Thymus (tissue), 11 donors: ENCODE results near the gene HPS3. TPM values are rescaled to one million over a fixed set of nuclear protein-coding genes. Genes with fewer than 3 reads are reported as not detected.

ENCODE experiments used
- DNase-seq, 9 donors: peaks; one replicate each; pipeline ENCODE4 v3.0.0-alpha.2; 2013; ENCODE audit warnings: low spot score in 9 of 9, low read depth in 6 of 9, missing footprints in 1 of 9
- H3K27ac ChIP-seq, 2 donors: one replicate each; pipeline ENCODE4 v1.5.1; 2013; ENCODE audit warnings: control low read depth in 1 of 2, low read depth in 1 of 2, low read length in 1 of 2, mild to moderate bottlenecking in 1 of 2, moderate library complexity in 1 of 2
- H3K27me3 ChIP-seq, 2 donors: one replicate each; pipeline ENCODE4 v1.5.1; 2013; ENCODE audit warnings: low read length in 1 of 2; ENCODE audit not compliant: control insufficient read depth in 2 of 2, insufficient read depth in 1 of 2
- H3K36me3 ChIP-seq, 2 donors: one replicate each; pipeline ENCODE4 v1.5.1; 2013; ENCODE audit warnings: low read length in 1 of 2, mild to moderate bottlenecking in 1 of 2, moderate library complexity in 1 of 2; ENCODE audit not compliant: control insufficient read depth in 2 of 2, insufficient read depth in 2 of 2
- H3K4me1 ChIP-seq, 2 donors: one replicate each; pipeline ENCODE4 v1.5.1; 2013; ENCODE audit warnings: low read length in 2 of 2; ENCODE audit not compliant: control insufficient read depth in 2 of 2, insufficient read depth in 2 of 2
- H3K4me3 ChIP-seq, 2 donors: one replicate each; pipeline ENCODE4 v1.5.1; 2013; ENCODE audit warnings: low read length in 2 of 2, control low read depth in 1 of 2, mild to moderate bottlenecking in 1 of 2
- H3K9me3 ChIP-seq, 2 donors: one replicate each; pipeline ENCODE4 v1.5.1; 2013; ENCODE audit warnings: low read length in 1 of 2, mild to moderate bottlenecking in 1 of 2; ENCODE audit not compliant: control insufficient read depth in 2 of 2, insufficient read depth in 1 of 2
- WGBS: extraction: QIAGEN DNeasy Blood & Tissue Kit; methylation state at CpG from one replicate; pipeline ENCODE4 v1.1.7; 2013; 5-methylcytosine and 5-hydroxymethylcytosine counted together
- polyA plus RNA-seq: library from polyadenylated mRNA; stranded (reverse); fragments of 200-250 nt; gene quantifications from one replicate; pipeline ENCODE4 v1.2.3, GENCODE V29; 2013
- total RNA-seq: library from RNA; stranded (reverse); fragments of 120-200 nt; gene quantifications from one replicate; pipeline ENCODE4 v1.2.4, GENCODE V29; 2013
- donor health status: healthy.

Gene HPS3
- total and polyA plus RNA-seq, 2 donors, result 17.7 to 26.3 TPM

GRCh38 chr3:149114458-149114857 lies 15.0 kb upstream of the HPS3 start:
- H3K27me3 ChIP-seq, result no peaks in the 10 kb centered on the region
- no peaks in the 10 kb centered on the region for H3K36me3 ChIP-seq
- WGBS, result 98% methylated on average over 1 of the region's 1 CpG
- H3K4me1 ChIP-seq, result no peaks in the 10 kb centered on the region
- H3K9me3 ChIP-seq, result no peaks in the 10 kb centered on the region
- H3K4me3 ChIP-seq, result no peak overlapping the region
- no peak overlapping the region for H3K27ac ChIP-seq
- no peak for DNase-seq

- Histone ChIP-seq H3K27me3 (no peaks in the 10 kb centered on the region), H3K9me3 (no peaks in the 10 kb centered on the region), H3K36me3 (no peaks in the 10 kb centered on the region), H3K4me3 (no peak overlapping the region), H3K4me1 (no peaks in the 10 kb centered on the region), H3K27ac (no peak overlapping the region)
- DNase-seq, result no peak
- WGBS, result 94% methylated on average over 5 of the region's 5 CpGs
Observed at GRCh38 chr3:149115114-149115513, 14.3 kb upstream of the HPS3 start.

- Histone ChIP-seq H3K9me3 (no peaks in the 10 kb centered on the region), H3K27me3 (no peaks in the 10 kb centered on the region), H3K4me1 (no peaks in the 10 kb centered on the region), H3K4me3 (no peak overlapping the region), H3K36me3 (no peaks in the 10 kb centered on the region), H3K27ac (no peak overlapping the region)
- WGBS, result 97% methylated on average over 9 of the region's 9 CpGs
- no peak for DNase-seq
Observed at GRCh38 chr3:149118724-149119123, 10.7 kb upstream of the HPS3 start.

- no peak for DNase-seq
Observed at GRCh38 chr3:149119466-149119865, 10.0 kb upstream of the HPS3 start.

GRCh38 chr3:149120051-149120972 lies 9.1 kb upstream of the HPS3 start:
- no peaks in the 10 kb centered on the region for H3K9me3 ChIP-seq
- H3K4me1 ChIP-seq, result no peaks in the 10 kb centered on the region
- no peak overlapping the region for H3K27ac ChIP-seq
- H3K27me3 ChIP-seq, result no peaks in the 10 kb centered on the region
- peak; percentile 13 to 82 (median 60) for DNase-seq
- WGBS, result 22% methylated on average over 7 of the region's 7 CpGs
- H3K36me3 ChIP-seq, result no peaks in the 10 kb centered on the region
- H3K4me3 ChIP-seq, result no peak overlapping the region

More at GRCh38 chr3:149119466-149119865, 10.0 kb upstream of the HPS3 start:
- H3K27me3 ChIP-seq, result no peaks in the 10 kb centered on the region
- WGBS, result 97% methylated on average over 1 of the region's 1 CpG
- no peak overlapping the region for H3K4me3 ChIP-seq
- no peak overlapping the region for H3K27ac ChIP-seq
- no peaks in the 10 kb centered on the region for H3K36me3 ChIP-seq
- no peaks in the 10 kb centered on the region for H3K4me1 ChIP-seq
- no peaks in the 10 kb centered on the region for H3K9me3 ChIP-seq

- no peaks in the 10 kb centered on the region for H3K9me3 ChIP-seq
- no peaks in the 10 kb centered on the region for H3K27me3 ChIP-seq
- no peaks in the 10 kb centered on the region for H3K36me3 ChIP-seq
- WGBS, result 77% methylated on average over 4 of the region's 4 CpGs
- no peak for DNase-seq
- H3K27ac ChIP-seq, result no peak overlapping the region
- H3K4me1 ChIP-seq, result no peaks in the 10 kb centered on the region
- no peak overlapping the region for H3K4me3 ChIP-seq
Observed at GRCh38 chr3:149122721-149123578, 6.5 kb upstream of the HPS3 start.

GRCh38 chr3:149128821-149129220 lies 617 bp upstream of the HPS3 start:
- no peaks in the 10 kb centered on the region for H3K9me3 ChIP-seq
- no peak overlapping the region for H3K27ac ChIP-seq
- H3K4me3 ChIP-seq, result peak overlapping the region; percentile 77 to 93
- H3K4me1 ChIP-seq, result peaks cover 20 to 24% of the 10 kb centered on the region in 2 donors
- 25% methylated on average over 4 of the region's 4 CpGs for WGBS
- no peaks in the 10 kb centered on the region for H3K36me3 ChIP-seq
- no peaks in the 10 kb centered on the region for H3K27me3 ChIP-seq
- no peak for DNase-seq

- 90% methylated on average over 4 of the region's 4 CpGs for WGBS
- peaks cover 0 to 4% of the 10 kb centered on the region in 2 donors for H3K36me3 ChIP-seq
- DNase-seq, result no peak
- peak overlapping the region in 1 of 2 donors; percentile 5 for H3K4me3 ChIP-seq
- peak overlapping the region in 1 of 2 donors; percentile 34 for H3K27ac ChIP-seq
- H3K4me1 ChIP-seq, result peaks cover 20 to 24% of the 10 kb centered on the region in 2 donors
- H3K27me3 ChIP-seq, result no peaks in the 10 kb centered on the region
- H3K9me3 ChIP-seq, result no peaks in the 10 kb centered on the region
Observed at GRCh38 chr3:149131589-149131988, 2.2 kb downstream of the HPS3 start.

- no peaks in the 10 kb centered on the region for H3K9me3 ChIP-seq
- H3K27ac ChIP-seq, result no peak overlapping the region
- H3K4me1 ChIP-seq, result peaks cover 16 to 19% of the 10 kb centered on the region in 2 donors
- H3K36me3 ChIP-seq, result peaks cover 0 to 4% of the 10 kb centered on the region in 2 donors
- DNase-seq, result no peak
- WGBS, result 98% methylated on average over 3 of the region's 3 CpGs
- no peaks in the 10 kb centered on the region for H3K27me3 ChIP-seq
- H3K4me3 ChIP-seq, result no peak overlapping the region
Observed at GRCh38 chr3:149134575-149134974, 5.1 kb downstream of the HPS3 start.
